GM12864 (cell line): ENCODE data around the gene GALNT17.

Source experiments
- DNase-seq: peaks from one replicate; pipeline ENCODE4 v3.0.0-alpha.2; 2011; ENCODE audit warnings: low read depth
- H3K4me3 ChIP-seq: 2 replicates; pipeline ENCODE4 v1.5.1; 2011; ENCODE audit warnings: mild to moderate bottlenecking, low read depth, low read length, control low read depth
- TF ChIP-seq, protein P1 (sequence below): IDR thresholded peaks from 2 replicates; pipeline ENCODE4 v1.5.1; 2011; ENCODE audit warnings: low read depth, mild to moderate bottlenecking, moderate library complexity, low read length, control low read depth, inconsistent platforms; ENCODE audit errors: missing control alignments

GALNT17 gene

GRCh38 chr7:71272509-71273490, 140.9 kb downstream of the GALNT17 start:
- DNase-seq: no peak
- TF ChIP-seq, protein P1, sequence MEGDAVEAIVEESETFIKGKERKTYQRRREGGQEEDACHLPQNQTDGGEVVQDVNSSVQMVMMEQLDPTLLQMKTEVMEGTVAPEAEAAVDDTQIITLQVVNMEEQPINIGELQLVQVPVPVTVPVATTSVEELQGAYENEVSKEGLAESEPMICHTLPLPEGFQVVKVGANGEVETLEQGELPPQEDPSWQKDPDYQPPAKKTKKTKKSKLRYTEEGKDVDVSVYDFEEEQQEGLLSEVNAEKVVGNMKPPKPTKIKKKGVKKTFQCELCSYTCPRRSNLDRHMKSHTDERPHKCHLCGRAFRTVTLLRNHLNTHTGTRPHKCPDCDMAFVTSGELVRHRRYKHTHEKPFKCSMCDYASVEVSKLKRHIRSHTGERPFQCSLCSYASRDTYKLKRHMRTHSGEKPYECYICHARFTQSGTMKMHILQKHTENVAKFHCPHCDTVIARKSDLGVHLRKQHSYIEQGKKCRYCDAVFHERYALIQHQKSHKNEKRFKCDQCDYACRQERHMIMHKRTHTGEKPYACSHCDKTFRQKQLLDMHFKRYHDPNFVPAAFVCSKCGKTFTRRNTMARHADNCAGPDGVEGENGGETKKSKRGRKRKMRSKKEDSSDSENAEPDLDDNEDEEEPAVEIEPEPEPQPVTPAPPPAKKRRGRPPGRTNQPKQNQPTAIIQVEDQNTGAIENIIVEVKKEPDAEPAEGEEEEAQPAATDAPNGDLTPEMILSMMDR: no peak
- no peak overlapping the region for H3K4me3 ChIP-seq

- TF ChIP-seq, protein P1: no peak
- DNase-seq: no peak
- no peak overlapping the region for H3K4me3 ChIP-seq
Observed at GRCh38 chr7:71278257-71278656, 146.3 kb downstream of the GALNT17 start.

- no peak overlapping the region for H3K4me3 ChIP-seq
- TF ChIP-seq, protein P1: no peak
- DNase-seq: no peak
Observed at GRCh38 chr7:71281261-71281660, 149.3 kb downstream of the GALNT17 start.

- H3K4me3 ChIP-seq: no peak overlapping the region
- TF ChIP-seq, protein P1: no peak
- DNase-seq: no peak
Observed at GRCh38 chr7:71283802-71284201, 151.9 kb downstream of the GALNT17 start.

GRCh38 chr7:71285571-71286145, 153.7 kb downstream of the GALNT17 start:
- TF ChIP-seq, protein P1: no peak
- no peak for DNase-seq
- no peak overlapping the region for H3K4me3 ChIP-seq

DNA sequence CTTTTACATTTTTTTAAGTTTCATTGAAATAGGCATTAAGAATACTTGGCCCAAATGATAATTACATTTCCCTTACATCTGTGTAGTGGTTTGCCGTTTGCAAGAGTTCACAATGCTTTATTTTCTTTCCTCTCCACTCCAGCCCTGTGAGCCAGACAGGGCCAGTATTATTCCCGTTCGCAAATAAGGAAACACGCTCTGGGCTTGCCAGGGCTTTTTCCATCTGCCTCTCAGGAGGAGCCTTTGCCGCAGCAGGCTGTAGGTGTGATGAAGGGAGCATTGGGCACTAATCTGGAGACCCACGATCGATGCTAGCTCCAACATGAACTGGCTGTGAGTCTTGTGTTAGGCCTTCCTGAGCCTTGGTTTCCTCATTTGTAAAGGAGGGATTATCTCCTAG, 154.4 kb downstream of the GALNT17 start:
- no peak for DNase-seq
- no peak overlapping the region for H3K4me3 ChIP-seq
- TF ChIP-seq, protein P1: no peak

GRCh38 chr7:71286924-71287323, 155.0 kb downstream of the GALNT17 start:
- no peak for DNase-seq
- TF ChIP-seq, protein P1: no peak
- no peak overlapping the region for H3K4me3 ChIP-seq
